GM19193 (cell line): Measurements from ENCODE around the gene HAUS5.
A peak's percentile ranks its signal among the peaks of the same experiment; 100 is the strongest.

Experiments used
- POLR2A ChIP-seq: IDR thresholded peaks from 4 replicates; pipeline ENCODE4 v1.6.1; 2011; ENCODE audit not compliant: insufficient read depth, insufficient read length; ENCODE audit errors: extremely low read depth

HAUS5 gene

DNA sequence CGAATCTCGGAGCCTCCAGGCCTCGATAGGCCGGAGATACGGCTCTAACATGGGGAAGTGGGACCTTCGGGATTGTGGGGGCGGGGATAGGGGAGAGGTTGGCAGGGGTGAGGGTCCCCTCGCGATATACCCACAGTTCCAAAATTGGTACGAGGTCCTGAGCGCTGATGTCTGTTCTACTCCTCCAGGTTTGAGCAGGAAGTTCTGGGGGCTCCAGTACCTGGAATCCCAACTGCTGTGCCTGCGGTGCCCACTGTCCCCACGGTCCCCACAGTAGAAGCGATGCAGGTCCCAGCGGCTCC is 16.7 kb downstream of the HAUS5 start:
- no peak for TF ChIP-seq POLR2A

DNA sequence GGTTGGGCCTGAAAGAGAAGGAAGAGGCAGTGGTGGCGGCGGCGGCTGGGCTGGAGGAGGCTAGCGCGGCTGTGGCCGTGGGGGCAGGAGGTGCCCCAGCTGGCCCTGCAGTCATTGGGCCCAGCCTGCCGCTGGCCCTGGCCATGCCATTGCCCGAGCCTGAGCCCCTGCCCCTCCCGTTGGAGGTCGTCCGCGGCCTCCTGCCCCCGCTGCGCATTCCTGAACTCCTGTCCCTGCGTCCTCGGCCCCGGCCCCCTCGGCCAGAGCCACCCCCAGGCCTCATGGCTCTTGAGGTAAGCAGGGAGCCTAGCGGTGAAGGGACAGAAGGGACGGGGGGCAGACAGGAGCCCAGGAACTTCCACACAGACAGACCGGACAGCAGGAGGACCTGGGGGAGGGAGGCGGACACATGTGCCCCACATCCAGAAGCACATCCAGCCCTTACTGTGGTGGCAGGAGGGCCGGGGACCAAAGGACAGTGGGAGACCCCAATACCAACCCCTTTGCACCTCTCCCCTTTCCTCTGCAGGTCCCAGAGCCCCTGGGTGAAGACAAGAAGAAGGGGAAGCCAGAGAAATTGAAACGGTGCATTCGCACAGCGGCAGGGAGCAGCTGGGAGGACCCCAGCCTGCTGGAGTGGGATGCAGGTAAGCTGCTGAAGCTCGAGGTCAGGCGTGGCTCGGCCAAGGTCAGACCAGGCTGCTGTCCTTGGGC is 21.3 kb downstream of the HAUS5 start:
- TF ChIP-seq POLR2A: no peak

GRCh38 chr19:35636651-35637050 is 24.1 kb downstream of the HAUS5 start:
- no peak for TF ChIP-seq POLR2A

GRCh38 chr19:35637165-35637564 is 24.6 kb downstream of the HAUS5 start:
- TF ChIP-seq POLR2A: no peak

DNA sequence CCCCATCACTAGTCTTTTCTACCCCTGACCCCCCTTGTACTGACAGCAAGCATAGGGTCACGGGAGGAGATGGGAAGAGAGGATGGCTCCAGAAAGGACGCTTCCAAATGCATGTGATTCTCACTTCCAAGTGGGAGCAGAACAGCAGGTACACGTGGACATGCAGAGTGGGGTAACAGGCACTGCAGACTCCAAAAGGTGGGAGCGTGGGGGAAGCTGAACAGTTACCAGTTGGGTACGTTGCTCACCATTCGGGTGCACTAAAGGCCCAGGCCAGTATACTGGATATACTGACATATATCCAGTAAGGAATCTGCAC is 26.7 kb downstream of the HAUS5 start:
- no peak for TF ChIP-seq POLR2A

GRCh38 chr19:35639863-35640262 is 27.3 kb downstream of the HAUS5 start:
- no peak for TF ChIP-seq POLR2A

- TF ChIP-seq POLR2A: no peak
Observed at GRCh38 chr19:35641515-35642151, 29.1 kb downstream of the HAUS5 start, which contains the start of gene ETV2. ETV2 (plus strand) TSS chr19:35641745; CDS start chr19:35642461, 716 bp downstream.

- no peak for TF ChIP-seq POLR2A
Observed at GRCh38 chr19:35642312-35642711, 29.8 kb downstream of the HAUS5 start.

GRCh38 chr19:35642798-35643254 is 30.3 kb downstream of the HAUS5 start:
- TF ChIP-seq POLR2A: no peak

DNA sequence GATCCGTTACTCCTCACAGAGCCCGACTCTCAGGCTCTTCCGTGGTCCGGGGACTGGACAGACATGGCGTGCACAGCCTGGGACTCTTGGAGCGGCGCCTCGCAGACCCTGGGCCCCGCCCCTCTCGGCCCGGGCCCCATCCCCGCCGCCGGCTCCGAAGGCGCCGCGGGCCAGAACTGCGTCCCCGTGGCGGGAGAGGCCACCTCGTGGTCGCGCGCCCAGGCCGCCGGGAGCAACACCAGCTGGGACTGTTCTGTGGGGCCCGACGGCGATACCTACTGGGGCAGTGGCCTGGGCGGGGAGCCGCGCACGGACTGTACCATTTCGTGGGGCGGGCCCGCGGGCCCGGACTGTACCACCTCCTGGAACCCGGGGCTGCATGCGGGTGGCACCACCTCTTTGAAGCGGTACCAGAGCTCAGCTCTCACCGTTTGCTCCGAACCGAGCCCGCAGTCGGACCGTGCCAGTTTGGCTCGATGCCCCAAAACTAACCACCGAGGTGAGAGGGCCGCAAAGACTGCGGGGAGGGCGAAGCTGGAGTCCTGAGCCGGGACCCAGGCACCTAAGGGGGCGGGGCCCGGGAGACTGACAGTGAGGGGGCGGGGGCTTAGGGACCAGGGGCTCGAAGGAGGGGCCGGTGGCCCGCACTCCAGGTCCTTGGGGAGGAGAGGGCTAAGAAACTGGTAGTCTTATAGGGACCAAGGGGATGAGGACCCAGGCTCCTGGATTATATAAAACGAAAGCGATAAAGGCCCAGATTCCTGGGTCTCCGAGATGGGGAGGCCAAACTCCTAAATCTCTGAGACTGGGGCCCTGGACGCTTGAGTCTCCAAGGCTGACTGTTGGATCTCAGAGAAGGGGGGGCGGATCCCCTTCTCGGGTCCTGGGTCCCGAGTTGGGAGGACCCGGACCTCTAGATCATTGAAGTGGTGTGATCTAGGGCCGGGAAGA is 31.0 kb downstream of the HAUS5 start:
- TF ChIP-seq POLR2A: peak; percentile 81

- TF ChIP-seq POLR2A: peak; percentile 32
Observed at GRCh38 chr19:35644206-35644986, 31.9 kb downstream of the HAUS5 start.

DNA sequence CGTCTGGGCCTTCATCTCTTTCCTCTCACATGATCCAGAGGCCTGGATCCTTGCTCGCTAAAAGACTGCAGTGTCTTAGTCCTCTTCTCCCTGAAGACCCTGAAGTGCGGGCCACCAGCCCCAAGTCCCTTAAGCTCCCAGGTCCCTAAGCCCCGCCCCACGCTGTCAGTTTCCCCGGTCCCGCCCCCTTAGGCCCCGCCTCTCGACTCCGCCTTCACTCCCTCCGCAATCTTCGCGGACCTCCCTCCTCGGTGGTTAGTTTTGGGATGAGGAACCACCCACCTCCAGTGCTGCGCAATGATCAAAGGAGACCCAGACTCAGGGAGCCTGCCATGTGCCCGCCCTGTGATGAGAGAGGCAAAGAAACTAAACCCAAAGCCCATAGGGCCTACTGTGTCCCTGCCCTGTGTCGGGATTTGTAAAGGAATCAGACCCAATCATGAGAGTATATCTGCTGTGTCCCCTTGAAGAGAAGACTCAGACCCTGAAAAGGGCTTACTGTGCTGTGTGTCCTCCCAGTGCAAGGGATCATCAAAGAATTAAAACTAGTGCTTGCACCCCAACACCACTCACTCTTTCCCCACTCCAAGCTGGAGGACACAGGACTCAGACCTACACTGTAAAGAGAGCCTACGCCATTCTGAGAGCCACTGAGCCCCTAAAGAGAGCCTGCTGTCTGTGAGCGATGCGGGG is 32.6 kb downstream of the HAUS5 start:
- TF ChIP-seq POLR2A: no peak

DNA sequence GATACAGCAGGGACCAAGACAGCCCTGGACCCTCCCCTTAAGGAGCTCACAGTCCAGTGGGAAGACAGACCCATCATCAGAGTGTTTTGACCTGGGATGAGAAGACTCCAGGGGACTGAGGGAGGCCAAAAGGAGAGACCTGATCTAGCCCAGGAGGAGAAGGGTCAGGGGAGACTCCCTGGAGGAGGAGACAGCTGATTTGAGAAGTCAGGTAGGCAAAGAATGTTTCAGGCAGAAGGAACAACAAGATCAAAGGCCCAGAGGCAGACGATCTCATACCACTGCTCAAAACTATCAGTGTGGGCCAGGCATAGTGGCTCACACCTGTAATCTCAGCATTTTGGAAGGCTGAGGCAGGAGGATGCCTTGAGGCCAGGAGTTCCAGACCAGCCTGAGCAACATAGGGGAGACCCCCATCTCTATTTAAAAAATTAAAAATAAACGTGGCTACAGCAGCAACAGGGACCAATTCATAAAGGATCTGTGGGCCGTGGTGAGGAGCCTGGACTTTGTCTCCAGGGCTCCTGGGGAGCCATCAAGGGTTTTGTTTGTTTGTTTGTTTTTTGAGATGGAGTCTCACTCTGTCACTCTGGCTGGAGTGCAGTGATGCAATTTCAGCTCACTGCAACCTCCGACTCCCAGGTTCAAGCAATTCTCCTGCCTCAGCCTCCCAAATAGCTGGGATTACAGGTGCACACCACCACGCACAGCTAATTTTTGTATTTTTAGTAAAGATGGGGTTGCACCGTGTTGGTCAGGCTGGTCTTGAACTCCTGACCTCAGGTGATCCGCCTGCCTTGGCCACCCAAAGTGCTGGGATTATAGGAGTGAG is 33.4 kb downstream of the HAUS5 start:
- TF ChIP-seq POLR2A: no peak
